Left lung (tissue), 10 donors: ENCODE results near the gene DNAJC27. TPM values are rescaled to one million over a fixed set of nuclear protein-coding genes. Genes with fewer than 3 reads are reported as not detected.

Source experiments
- ATAC-seq: fragments of 200-7000 bp; cut with Tn5 transposase; one replicate; pipeline ENCODE4 v1.9.1; 2020; ENCODE audit warnings: moderate library complexity
- DNase-seq, 4 donors: peaks; one replicate each; pipeline ENCODE4 v3.0.0-alpha.2; 2013 to 2020
- H3K27ac ChIP-seq, 2 donors: fragments of 200-600 bp; sonication (generic) in 1 of 2; one replicate each; pipeline versions ENCODE4 v1.5.0 to v1.8.0; 2020 to 2021
- H3K27me3 ChIP-seq, 2 donors: fragments of 200-600 bp; sonication (generic) in 1 of 2; one replicate each; pipeline versions ENCODE4 v1.5.0 to v1.8.0; 2020 to 2021
- H3K36me3 ChIP-seq, 2 donors: fragments of 200-600 bp; sonication (generic) in 1 of 2; one replicate each; pipeline versions ENCODE4 v1.5.0 to v1.8.0; 2020 to 2021
- H3K4me1 ChIP-seq, 2 donors: fragments of 200-600 bp; one replicate each; pipeline ENCODE4 v1.8.0; 2021
- H3K4me3 ChIP-seq, 2 donors: fragments of 200-600 bp; sonication (generic) in 1 of 2; one replicate each; pipeline versions ENCODE4 v1.5.0 to v1.8.0; 2020 to 2021; ENCODE audit warnings: mild to moderate bottlenecking in 1 of 2
- H3K9me3 ChIP-seq, 2 donors: fragments of 200-600 bp; sonication (generic) in 1 of 2; one replicate each; pipeline versions ENCODE4 v1.5.0 to v1.8.0; 2020 to 2021
- CTCF ChIP-seq, 2 donors: fragments of 200-600 bp; sonication (generic) in 1 of 2; IDR thresholded peaks; one replicate each; pipeline versions ENCODE4 v1.5.0 to v1.8.0; 2021; ENCODE audit warnings: antibody characterized with exemption in 2 of 2
- intact Hi-C, 2 donors: fragments of 100-400 bp; cut with DNase I; formaldehyde crosslinking; loops; one replicate each; pipeline versions ENCODE4 v1.11.2 to v1.14.2; 2022
- polyA plus RNA-seq, 6 donors: library from polyadenylated mRNA; unstranded; fragments of 120-200 nt; gene quantifications; one replicate each; pipeline ENCODE4 v1.2.1, GENCODE V29; 2013; ENCODE audit not compliant: insufficient read length in 6 of 6
- total RNA-seq, 2 donors: library from RNA; stranded (reverse); fragmentation: NEBNext Ultra II Directional; extraction: Animal tissue kit (Norgen Biotek cat#: 25700); gene quantifications; one replicate each; pipeline ENCODE4 v1.2.1, GENCODE V29; 2021
- donor health status: DM: no; HTN: yes; CAD: no.
- donor health status: DM: no; HTN: no; CAD: no.

Gene DNAJC27
- total and polyA plus RNA-seq, 8 donors: 4.9 to 11.9 (median 10.3) TPM

GRCh38 chr2:24971286-24971535 is 544 bp downstream of the DNAJC27 start:
- intact Hi-C loops: loop anchor here in 1 of 2 donors (10.0 kb wide), 1 partner anchor 224 kb away; no protein-coding TSS in a partner anchor
- peak in 1 of 4 donors; percentile 60 for DNase-seq

GRCh38 chr2:24970483-24971285 is 1.1 kb downstream of the DNAJC27 start:
- intact Hi-C loops: loop anchor here in 1 of 2 donors (10.0 kb wide), 1 partner anchor 224 kb away; no protein-coding TSS in a partner anchor
- Histone ChIP-seq H3K36me3 (peaks cover 0 to 14% of the 10 kb centered on the region in 2 donors), H3K27me3 (no peaks in the 10 kb centered on the region), H3K4me3 (peak overlapping the region; percentile 57 to 72), H3K27ac (peak overlapping the region; percentile 99), H3K4me1 (peaks cover 5 to 13% of the 10 kb centered on the region in 2 donors), H3K9me3 (no peaks in the 10 kb centered on the region)
- ATAC-seq (no peak), DNase-seq (no peak)
- no peak for TF ChIP-seq CTCF (IDR thresholded peaks at IDR 0.05)

More at GRCh38 chr2:24971286-24971535, 544 bp downstream of the DNAJC27 start:
- no peaks in the 10 kb centered on the region for H3K9me3 ChIP-seq
- peak overlapping the region; percentile 57 to 72 for H3K4me3 ChIP-seq
- peaks cover 0 to 8% of the 10 kb centered on the region in 2 donors for H3K36me3 ChIP-seq
- no peak for TF ChIP-seq CTCF (IDR thresholded peaks at IDR 0.05)
- peak overlapping the region; percentile 99 for H3K27ac ChIP-seq
- peak; percentile 8 for ATAC-seq
- no peaks in the 10 kb centered on the region for H3K27me3 ChIP-seq
- H3K4me1 ChIP-seq: peaks cover 5 to 13% of the 10 kb centered on the region in 2 donors

GRCh38 chr2:24969784-24970183 is 2.0 kb downstream of the DNAJC27 start:
- H3K36me3 ChIP-seq: peaks cover 0 to 21% of the 10 kb centered on the region in 2 donors
- H3K4me1 ChIP-seq: peaks cover 5 to 13% of the 10 kb centered on the region in 2 donors
- no peak for ATAC-seq
- no peak for TF ChIP-seq CTCF (IDR thresholded peaks at IDR 0.05)
- intact Hi-C loops: loop anchor here in 1 of 2 donors (10.0 kb wide), 1 partner anchor 225 kb away; no protein-coding TSS in a partner anchor
- no peak overlapping the region for H3K27ac ChIP-seq
- DNase-seq: no peak
- H3K27me3 ChIP-seq: no peaks in the 10 kb centered on the region
- H3K4me3 ChIP-seq: no peak overlapping the region
- no peaks in the 10 kb centered on the region for H3K9me3 ChIP-seq

GRCh38 chr2:24961903-24962302 is 9.9 kb downstream of the DNAJC27 start:
- TF ChIP-seq CTCF (IDR thresholded peaks at IDR 0.05): no peak
- H3K36me3 ChIP-seq: peaks cover 3 to 64% of the 10 kb centered on the region in 2 donors

GRCh38 chr2:24959761-24960160 is 12.0 kb downstream of the DNAJC27 start:
- H3K4me3 ChIP-seq: no peak overlapping the region
- DNase-seq: no peak
- peaks cover 0 to 16% of the 10 kb centered on the region in 2 donors for H3K9me3 ChIP-seq
- intact Hi-C loops: no loop called here
- peaks cover 10 to 65% of the 10 kb centered on the region in 2 donors for H3K36me3 ChIP-seq
- no peak for ATAC-seq
- no peaks in the 10 kb centered on the region for H3K4me1 ChIP-seq
- no peaks in the 10 kb centered on the region for H3K27me3 ChIP-seq
- no peak overlapping the region for H3K27ac ChIP-seq
- no peak for TF ChIP-seq CTCF (IDR thresholded peaks at IDR 0.05)

More at GRCh38 chr2:24961903-24962302, 9.9 kb downstream of the DNAJC27 start:
- Histone ChIP-seq H3K27ac (no peak overlapping the region), H3K4me1 (no peaks in the 10 kb centered on the region), H3K27me3 (no peaks in the 10 kb centered on the region), H3K4me3 (no peak overlapping the region), H3K9me3 (no peaks in the 10 kb centered on the region)
- no peak for ATAC-seq
- no peak for DNase-seq
- intact Hi-C loops: no loop called here
